Right atrium auricular region (tissue), 2 donors: ENCODE measurements around the gene SYNPO. TPM values are rescaled to one million over a fixed set of nuclear protein-coding genes. Genes with fewer than 3 reads are reported as not detected.

ENCODE experiments used
- DNase-seq: peaks from one replicate; pipeline ENCODE4 v3.0.0-alpha.2; 2019; ENCODE audit warnings: low spot score
- H3K27ac ChIP-seq, 2 donors: fragments of 200-600 bp; sonication (generic); 1 replicate in 1 of 2; 2 replicates in 1 of 2; pipeline ENCODE4 v1.5.1; 2016 to 2019
- H3K27me3 ChIP-seq, 2 donors: fragments of 200-600 bp; sonication (generic); one replicate each; pipeline versions ENCODE4 v1.5.1 to v1.6.0; 2017 to 2019
- H3K36me3 ChIP-seq: fragments of 200-600 bp; sonication (generic); one replicate; pipeline ENCODE4 v1.5.1; 2016
- H3K4me1 ChIP-seq, 2 donors: fragments of 200-600 bp; sonication (generic); one replicate each; pipeline versions ENCODE4 v1.5.1 to v1.6.0; 2017 to 2019
- H3K4me3 ChIP-seq, 2 donors: fragments of 200-600 bp; sonication (generic); 1 replicate in 1 of 2; 2 replicates in 1 of 2; pipeline ENCODE4 v1.5.1; 2017 to 2019; ENCODE audit warnings: mild to moderate bottlenecking in 1 of 2, moderate library complexity in 1 of 2
- H3K9me3 ChIP-seq, 2 donors: fragments of 200-600 bp; sonication (generic); one replicate each; pipeline ENCODE4 v1.5.1; 2019
- total RNA-seq, 2 donors: library from RNA; depleted of rRNA; stranded (reverse); fragments of >200 nt; gene quantifications; one replicate each; pipeline ENCODE4 v1.1.0, GENCODE V29; 2016
- TF ChIP-seq, protein P1 (sequence below), 2 donors: fragments of 200-600 bp; sonication (generic); IDR thresholded peaks; one replicate each; pipeline ENCODE4 v1.5.1; 2019; ENCODE audit warnings: antibody characterized with exemption in 2 of 2

The SYNPO gene
- total RNA-seq, 2 donors from 2014 or later: 369 to 413 TPM

DNA sequence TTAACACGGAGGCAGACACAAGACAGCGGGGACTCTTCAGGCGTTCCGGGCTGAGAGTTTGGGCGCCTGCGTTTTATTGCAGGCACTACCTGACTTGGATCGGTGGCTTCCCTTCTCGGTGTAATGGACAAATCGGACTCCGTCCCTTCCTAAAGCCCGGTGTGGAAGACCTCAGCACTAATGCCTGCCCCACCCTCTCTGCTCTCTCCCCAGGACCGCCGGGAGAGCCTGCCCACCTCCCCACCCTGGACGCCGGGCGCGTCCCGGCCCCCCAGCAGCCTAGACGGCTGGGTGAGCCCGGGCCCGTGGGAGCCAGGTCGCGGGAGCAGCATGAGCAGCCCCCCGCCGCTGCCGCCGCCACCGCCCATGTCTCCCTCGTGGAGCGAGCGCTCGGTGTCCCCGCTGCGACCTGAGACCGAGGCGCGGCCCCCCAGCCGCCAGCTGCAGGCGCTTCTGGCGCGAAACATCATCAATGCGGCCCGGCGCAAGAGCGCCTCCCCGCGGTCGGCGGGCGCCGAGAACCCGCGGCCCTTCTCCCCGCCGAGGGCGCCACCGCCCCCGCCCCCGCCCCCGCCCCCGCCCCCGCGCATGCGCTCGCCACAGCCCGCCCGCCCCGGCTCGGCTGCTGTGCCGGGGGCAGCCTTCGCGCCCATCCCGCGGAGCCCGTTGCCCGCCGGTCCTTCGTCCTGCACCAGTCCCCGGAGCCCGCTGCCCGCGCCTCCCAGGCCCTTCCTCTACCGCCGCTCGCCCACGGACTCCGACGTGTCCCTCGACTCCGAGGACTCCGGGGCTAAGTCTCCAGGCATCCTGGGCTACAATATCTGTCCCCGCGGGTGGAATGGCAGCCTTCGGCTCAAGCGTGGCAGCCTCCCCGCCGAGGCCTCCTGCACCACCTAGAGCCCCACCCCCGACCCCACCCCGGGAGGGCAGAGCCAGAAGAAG lies 16.0 kb downstream of the SYNPO start:
- no peak for DNase-seq
- H3K9me3 ChIP-seq: no peaks in the 10 kb centered on the region
- peaks cover 0 to 76% of the 10 kb centered on the region in 2 donors for H3K4me1 ChIP-seq
- peaks cover 24% of the 10 kb centered on the region for H3K36me3 ChIP-seq
- peak overlapping the region; percentile 44 to 55 for H3K4me3 ChIP-seq
- H3K27ac ChIP-seq: peak overlapping the region; percentile 96
- H3K27me3 ChIP-seq: no peaks in the 10 kb centered on the region
- TF ChIP-seq, protein P1, sequence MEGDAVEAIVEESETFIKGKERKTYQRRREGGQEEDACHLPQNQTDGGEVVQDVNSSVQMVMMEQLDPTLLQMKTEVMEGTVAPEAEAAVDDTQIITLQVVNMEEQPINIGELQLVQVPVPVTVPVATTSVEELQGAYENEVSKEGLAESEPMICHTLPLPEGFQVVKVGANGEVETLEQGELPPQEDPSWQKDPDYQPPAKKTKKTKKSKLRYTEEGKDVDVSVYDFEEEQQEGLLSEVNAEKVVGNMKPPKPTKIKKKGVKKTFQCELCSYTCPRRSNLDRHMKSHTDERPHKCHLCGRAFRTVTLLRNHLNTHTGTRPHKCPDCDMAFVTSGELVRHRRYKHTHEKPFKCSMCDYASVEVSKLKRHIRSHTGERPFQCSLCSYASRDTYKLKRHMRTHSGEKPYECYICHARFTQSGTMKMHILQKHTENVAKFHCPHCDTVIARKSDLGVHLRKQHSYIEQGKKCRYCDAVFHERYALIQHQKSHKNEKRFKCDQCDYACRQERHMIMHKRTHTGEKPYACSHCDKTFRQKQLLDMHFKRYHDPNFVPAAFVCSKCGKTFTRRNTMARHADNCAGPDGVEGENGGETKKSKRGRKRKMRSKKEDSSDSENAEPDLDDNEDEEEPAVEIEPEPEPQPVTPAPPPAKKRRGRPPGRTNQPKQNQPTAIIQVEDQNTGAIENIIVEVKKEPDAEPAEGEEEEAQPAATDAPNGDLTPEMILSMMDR (IDR thresholded peaks at IDR 0.05): peak; percentile 82 to 86

DNA sequence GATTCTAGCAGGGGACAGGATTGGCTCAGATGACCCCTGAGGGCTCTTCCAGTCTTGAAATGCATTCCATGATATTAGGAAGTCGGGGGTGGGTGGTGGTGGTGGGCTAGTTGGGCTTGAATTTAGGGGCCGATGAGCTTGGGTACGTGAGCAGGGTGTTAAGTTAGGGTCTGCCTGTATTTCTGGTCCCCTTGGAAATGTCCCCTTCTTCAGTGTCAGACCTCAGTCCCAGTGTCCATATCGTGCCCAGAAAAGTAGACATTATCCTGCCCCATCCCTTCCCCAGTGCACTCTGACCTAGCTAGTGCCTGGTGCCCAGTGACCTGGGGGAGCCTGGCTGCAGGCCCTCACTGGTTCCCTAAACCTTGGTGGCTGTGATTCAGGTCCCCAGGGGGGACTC lies 17.7 kb downstream of the SYNPO start:
- no peak overlapping the region for H3K4me3 ChIP-seq
- H3K4me1 ChIP-seq: peaks cover 0 to 60% of the 10 kb centered on the region in 2 donors
- H3K9me3 ChIP-seq: no peaks in the 10 kb centered on the region
- peaks cover 7% of the 10 kb centered on the region for H3K36me3 ChIP-seq
- peak overlapping the region; percentile 96 for H3K27ac ChIP-seq
- no peak for DNase-seq
- no peaks in the 10 kb centered on the region for H3K27me3 ChIP-seq
- TF ChIP-seq, protein P1 (IDR thresholded peaks at IDR 0.05): no peak

GRCh38 chr5:150658699-150659265 lies 18.3 kb downstream of the SYNPO start:
- Histone ChIP-seq H3K36me3 (peaks cover under 1% of the 10 kb centered on the region), H3K4me1 (peaks cover 0 to 53% of the 10 kb centered on the region in 2 donors), H3K27me3 (no peaks in the 10 kb centered on the region), H3K9me3 (no peaks in the 10 kb centered on the region), H3K27ac (peak overlapping the region; percentile 96), H3K4me3 (no peak overlapping the region)
- TF ChIP-seq, protein P1 (IDR thresholded peaks at IDR 0.05): no peak
- no peak for DNase-seq

- Histone ChIP-seq H3K36me3 (no peaks in the 10 kb centered on the region), H3K4me3 (no peak overlapping the region), H3K27ac (peak overlapping the region; percentile 31 to 96), H3K9me3 (no peaks in the 10 kb centered on the region), H3K27me3 (no peaks in the 10 kb centered on the region), H3K4me1 (peaks cover 0 to 49% of the 10 kb centered on the region in 2 donors)
- TF ChIP-seq, protein P1 (IDR thresholded peaks at IDR 0.05): no peak
- DNase-seq: peak; percentile 58
These were observed 19.1 kb downstream of the SYNPO start for GRCh38 chr5:150659360-150660107.

- H3K4me1 ChIP-seq: peaks cover 0 to 49% of the 10 kb centered on the region in 2 donors
- peak overlapping the region; percentile 31 to 96 for H3K27ac ChIP-seq
- no peaks in the 10 kb centered on the region for H3K9me3 ChIP-seq
- H3K27me3 ChIP-seq: no peaks in the 10 kb centered on the region
- no peak overlapping the region for H3K4me3 ChIP-seq
- peak; percentile 59 for DNase-seq
- no peaks in the 10 kb centered on the region for H3K36me3 ChIP-seq
- TF ChIP-seq, protein P1 (IDR thresholded peaks at IDR 0.05): no peak
These were observed 19.8 kb downstream of the SYNPO start for GRCh38 chr5:150660108-150660831.
